ENCODE measurements around the gene MBNL1. TPM values are rescaled to one million over a fixed set of nuclear protein-coding genes. Genes with fewer than 3 reads are reported as not detected.
A peak's percentile ranks its signal among the peaks of the same experiment; 100 is the strongest.

Gene MBNL1
- total and polyA plus RNA-seq, 2 of the 13 experiments (the other 11 are each of a cell fraction or from before 2014, with no cell fraction given), result 27.1 to 55.4 TPM

- 91% methylated on average over 8 of the region's 8 CpGs for WGBS (ENCODE audit: low lambda C conversion rate)
- H3K27me3 ChIP-seq (ENCODE audit: control insufficient read depth in 1 of 2, insufficient read depth in 2 of 2, low read length in 2 of 2), result no peaks in the 10 kb centered on the region
- H3K79me2 ChIP-seq (ENCODE audit: insufficient read depth, low read length), result peaks cover 90% of the 10 kb centered on the region
- no peak for TF ChIP-seq RBM22 (optimal IDR thresholded peaks at IDR 0.05; ENCODE audit: low read length)
- TF ChIP-seq YY1 (IDR thresholded peaks at IDR 0.05; ENCODE audit: insufficient read depth, insufficient replicate concordance, low read depth, low read length), result peak; percentile 5
- TF ChIP-seq, protein P1, sequence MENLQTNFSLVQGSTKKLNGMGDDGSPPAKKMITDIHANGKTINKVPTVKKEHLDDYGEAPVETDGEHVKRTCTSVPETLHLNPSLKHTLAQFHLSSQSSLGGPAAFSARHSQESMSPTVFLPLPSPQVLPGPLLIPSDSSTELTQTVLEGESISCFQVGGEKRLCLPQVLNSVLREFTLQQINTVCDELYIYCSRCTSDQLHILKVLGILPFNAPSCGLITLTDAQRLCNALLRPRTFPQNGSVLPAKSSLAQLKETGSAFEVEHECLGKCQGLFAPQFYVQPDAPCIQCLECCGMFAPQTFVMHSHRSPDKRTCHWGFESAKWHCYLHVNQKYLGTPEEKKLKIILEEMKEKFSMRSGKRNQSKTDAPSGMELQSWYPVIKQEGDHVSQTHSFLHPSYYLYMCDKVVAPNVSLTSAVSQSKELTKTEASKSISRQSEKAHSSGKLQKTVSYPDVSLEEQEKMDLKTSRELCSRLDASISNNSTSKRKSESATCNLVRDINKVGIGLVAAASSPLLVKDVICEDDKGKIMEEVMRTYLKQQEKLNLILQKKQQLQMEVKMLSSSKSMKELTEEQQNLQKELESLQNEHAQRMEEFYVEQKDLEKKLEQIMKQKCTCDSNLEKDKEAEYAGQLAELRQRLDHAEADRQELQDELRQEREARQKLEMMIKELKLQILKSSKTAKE (CRISPR knock-in tag; IDR thresholded peaks at IDR 0.05; ENCODE audit: borderline replicate concordance), result no peak
- TF ChIP-seq STAG1 (CRISPR knock-in tag; IDR thresholded peaks at IDR 0.05), result no peak
- no peak for TF ChIP-seq SAFB2 (CRISPR knock-in tag; IDR thresholded peaks at IDR 0.05; ENCODE audit: borderline replicate concordance, low read depth)
- no peak for TF ChIP-seq NFATC3 (CRISPR knock-in tag; IDR thresholded peaks at IDR 0.05)
- no peak for TF ChIP-seq ZMYM2 (CRISPR knock-in tag; IDR thresholded peaks at IDR 0.05)
- no peak for TF ChIP-seq REL (CRISPR knock-in tag; conservative IDR thresholded peaks at IDR 0.05)
- peaks cover 88% of the 10 kb centered on the region for H3K4me1 ChIP-seq (ENCODE audit: insufficient read depth, low read length)
- DNase-seq (ENCODE audit: low spot score), result no peak
- no peaks in the 10 kb centered on the region for H3K9me3 ChIP-seq (ENCODE audit: low read length)
- ChIA-PET CTCF (ENCODE audit: low intra/inter-chr PET ratio, low total read pairs) (no interaction called here), POLR2A (interaction anchor here (0.9 to 2.2 kb wide), 2 partner anchors 32 kb away, joined by 3 to 17 read pairs; partner anchors contain the start of gene MBNL1)
- no TSS peak for BruUV-seq (replicated peaks)
- peaks cover 1 to 3% of the 10 kb centered on the region in 2 experiments; a peak in 1 of 5 replicates for H3K36me3 ChIP-seq (replicated peaks in 1 of 2; ENCODE audit: control insufficient read depth in 1 of 2, insufficient read depth in 2 of 2, low read length in 2 of 2)
- FAIRE-seq, result no peak
- no peaks in the 10 kb centered on the region; the same call in 1 of the 2 replicates for H4K20me1 ChIP-seq (ENCODE audit: insufficient read depth, low read length)
- peak overlapping the region; percentile 89 for H3K9ac ChIP-seq (ENCODE audit: insufficient read depth, low read depth, low read length)
- intact Hi-C loops (cut with micrococcal nuclease; ENCODE audit: unreplicated experiment) (loop anchor here (2.0 to 10.0 kb wide), 2 partner anchors 107 to 145 kb away; no protein-coding TSS in a partner anchor), in situ Hi-C loops (cut with HindIII; ENCODE audit: extremely low pct_ligation_motif_present, low pct_unique_long_range_greater_than_20kb) (no loop called here)
- peak overlapping the region; percentile 88 for H3K4me2 ChIP-seq (ENCODE audit: low read depth, low read length)
- H2AFZ ChIP-seq (ENCODE audit: low read length), result no peak overlapping the region
- H3K4me3 ChIP-seq (replicated peaks in 1 of 3; ENCODE audit: insufficient read depth in 1 of 3, low read depth in 2 of 3, low read length in 3 of 3), result peak overlapping the region; percentile 3 to 70 (median 46); a peak in 2 of 6 replicates
- no peak for ATAC-seq
- peak overlapping the region; percentile 97 for H3K27ac ChIP-seq (ENCODE audit: extremely low read length, insufficient read depth, low read length)
These were observed 31.5 kb downstream of the MBNL1 start for GRCh38 chr3:152300029-152300731.
